K562 (cell line): ENCODE results near the gene CMBL. TPM values are rescaled to one million over a fixed set of nuclear protein-coding genes. Genes with fewer than 3 reads are reported as not detected.

Experiments
- CBX3 ChIP-seq, 2 experiments: IDR thresholded peaks; 1 replicate in 1 of 2; 2 replicates in 1 of 2; pipeline ENCODE4 v1.6.1; 2012; ENCODE audit warnings: inconsistent platforms in 2 of 2, low read length in 2 of 2, borderline replicate concordance in 1 of 2, control low read depth in 1 of 2
- DPF2 ChIP-seq: fragments of 450-650 bp; IDR thresholded peaks from 2 replicates; pipeline ENCODE4 v1.6.1; 2016
- HDGF ChIP-seq: fragments of 450-650 bp; IDR thresholded peaks from 2 replicates; pipeline ENCODE4 v1.6.1; 2016
- HMBOX1 ChIP-seq: sonication (generic); IDR thresholded peaks from 2 replicates; pipeline ENCODE4 v1.6.1; 2016
- JUND ChIP-seq, 2 experiments: IDR thresholded peaks; 2 replicates in 1 of 2; 3 replicates in 1 of 2; pipeline ENCODE4 v1.6.1; 2011; ENCODE audit warnings: borderline replicate concordance in 2 of 2, low read depth in 2 of 2, low read length in 2 of 2, improper control_type of control experiment in 1 of 2, missing biosample characterization in 1 of 2, missing genetic modification characterization in 1 of 2, missing genetic modification reagents in 1 of 2
- KDM1A ChIP-seq, 2 experiments: fragments of 450-650 bp; IDR thresholded peaks; 2 replicates each; pipeline ENCODE4 v1.6.1; 2016; ENCODE audit warnings: mild to moderate bottlenecking in 2 of 2
- MTA2 ChIP-seq: fragments of 450-650 bp; IDR thresholded peaks from 2 replicates; pipeline ENCODE4 v1.6.1; 2016; ENCODE audit warnings: low read depth
- NR2C1 ChIP-seq, 2 experiments: fragments of 450-650 bp; IDR thresholded peaks; 2 replicates each; pipeline ENCODE4 v1.6.1; 2017; ENCODE audit warnings: mild to moderate bottlenecking in 2 of 2, antibody characterized with exemption in 1 of 2, inconsistent platforms in 1 of 2, missing compliant biosample characterization in 1 of 2, missing genetic modification characterization in 1 of 2
- PRDM10 ChIP-seq: fragments of 450-650 bp; IDR thresholded peaks from 2 replicates; pipeline ENCODE4 v1.6.1; 2018; ENCODE audit not compliant: partially characterized antibody
- TBP ChIP-seq: optimal IDR thresholded peaks from 2 replicates; pipeline ENCODE3; 2011; ENCODE audit warnings: low read depth, low read length, improper control_type of control experiment
- polyA plus RNA-seq, 8 experiments: library from polyadenylated mRNA; depleted of rRNA in 4 of 8; stranded (reverse) in 5 of 8; unstranded in 3 of 8; fragments of >200 nt; fragmentation: Nextera tagmentation in 2 of 8; fragmentation: Illumina TruSeq in 1 of 8; extraction: Ambion mirVana in 2 of 8; extraction: Trizol in 1 of 8; gene quantifications; 2 replicates each; pipeline versions ENCODE4 v1.2.1 to v1.2.3, GENCODE V29; 2011 to 2014; ENCODE audit warnings: inconsistent platforms in 1 of 8, missing spikeins in 1 of 8
- total RNA-seq, 7 experiments: library from RNA; depleted of rRNA in 6 of 7; stranded (reverse); fragments of >200 nt in 6 of 7; fragmentation: Illumina TruSeq in 2 of 7; extraction: Trizol in 2 of 7; gene quantifications; 2 replicates each; pipeline versions ENCODE4 v1.2.1 to v1.2.3, GENCODE V29; 2011 to 2021; ENCODE audit warnings: low replicate concordance in 1 of 7
- TF ChIP-seq, protein P1 (sequence below), 2 experiments: fragments of 450-650 bp in 1 of 2; sonication (generic) in 1 of 2; formaldehyde crosslinking in 1 of 2; IDR thresholded peaks; 2 replicates each; pipeline versions ENCODE4 v1.7.1 to v1.9.0; 2016 to 2022; ENCODE audit warnings: inconsistent platforms in 1 of 2, mild to moderate bottlenecking in 1 of 2, missing genetic modification reagents in 1 of 2

The CMBL gene
- total and polyA plus RNA-seq, 9 of the 15 experiments (the other 6 are each of a cell fraction or from before 2014, with no cell fraction given): 22.6 to 192 (median 71.1) TPM

DNA sequence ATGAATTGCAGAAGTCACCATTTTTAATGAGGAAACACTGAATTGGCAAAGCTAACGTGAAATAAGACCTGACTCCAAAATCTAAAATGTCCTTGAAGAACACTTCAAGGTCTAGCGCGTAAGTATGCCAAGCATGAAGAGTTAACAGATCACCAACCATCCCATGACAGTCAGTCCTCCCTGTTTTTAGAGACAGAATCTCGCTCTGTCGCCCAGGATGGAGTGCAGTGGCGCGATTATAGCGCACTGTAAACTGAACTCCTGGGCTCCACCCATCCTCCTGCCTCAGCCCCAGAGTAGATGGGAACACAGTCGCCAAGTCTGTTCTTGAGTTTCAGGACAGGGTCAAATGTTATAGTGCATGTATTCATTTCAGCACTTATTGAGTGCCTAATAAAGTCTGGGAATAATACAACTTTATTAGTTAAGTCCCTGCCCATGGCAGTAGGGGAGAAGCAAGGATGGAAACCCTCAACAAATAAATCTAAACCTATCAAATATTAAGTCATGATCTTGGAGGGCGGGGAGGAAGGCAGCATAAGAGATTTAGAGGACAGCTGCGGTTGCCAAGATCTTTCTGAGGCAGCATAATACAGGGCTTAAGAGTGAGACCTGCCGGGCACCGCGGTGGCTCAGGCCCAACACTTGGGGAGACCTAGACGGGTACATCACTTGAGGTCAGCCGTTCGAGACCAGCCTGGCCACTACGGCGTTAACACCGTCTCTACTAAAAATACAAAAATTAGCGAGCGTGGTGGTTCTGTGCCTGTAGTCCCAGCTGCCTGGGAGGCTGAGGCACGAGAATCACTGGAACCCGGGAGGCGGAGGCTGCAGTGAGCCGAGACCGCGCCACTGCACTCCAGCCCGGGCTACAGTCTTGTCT, 59.1 kb downstream of the CMBL start (continued):
- TF ChIP-seq NR2C1 (IDR thresholded peaks at IDR 0.05) (no peak), NR2C1 (tag; IDR thresholded peaks at IDR 0.05) (peak; percentile 27; the same call in 1 of the 2 replicates), HMBOX1 (peak; percentile 58; the same call in 1 of the 2 replicates), KDM1A (IDR thresholded peaks at IDR 0.05) (peak in 1 of 2 experiments; percentile 23; a peak in 1 of 4 replicates), JUND (IDR thresholded peaks at IDR 0.05; ENCODE audit: borderline replicate concordance, low read depth, low read length) (0 out of 2 replicates have a peak, but pooled peaks have one; percentile 17), JUND (tag; IDR thresholded peaks at IDR 0.05; ENCODE audit: borderline replicate concordance, low read depth, low read length) (no peak), MTA2 (no peak), HDGF (no peak), DPF2 (peak; percentile 55; the same call in 1 of the 2 replicates), CBX3 (IDR thresholded peaks at IDR 0.05; ENCODE audit: borderline replicate concordance in 1 of 2, low read length in 2 of 2) (peak in 1 of 2 experiments; percentile 62; a peak in 1 of 3 replicates), PRDM10 (peak; percentile 65), TBP (peak; percentile 6)
- TF ChIP-seq, protein P1, sequence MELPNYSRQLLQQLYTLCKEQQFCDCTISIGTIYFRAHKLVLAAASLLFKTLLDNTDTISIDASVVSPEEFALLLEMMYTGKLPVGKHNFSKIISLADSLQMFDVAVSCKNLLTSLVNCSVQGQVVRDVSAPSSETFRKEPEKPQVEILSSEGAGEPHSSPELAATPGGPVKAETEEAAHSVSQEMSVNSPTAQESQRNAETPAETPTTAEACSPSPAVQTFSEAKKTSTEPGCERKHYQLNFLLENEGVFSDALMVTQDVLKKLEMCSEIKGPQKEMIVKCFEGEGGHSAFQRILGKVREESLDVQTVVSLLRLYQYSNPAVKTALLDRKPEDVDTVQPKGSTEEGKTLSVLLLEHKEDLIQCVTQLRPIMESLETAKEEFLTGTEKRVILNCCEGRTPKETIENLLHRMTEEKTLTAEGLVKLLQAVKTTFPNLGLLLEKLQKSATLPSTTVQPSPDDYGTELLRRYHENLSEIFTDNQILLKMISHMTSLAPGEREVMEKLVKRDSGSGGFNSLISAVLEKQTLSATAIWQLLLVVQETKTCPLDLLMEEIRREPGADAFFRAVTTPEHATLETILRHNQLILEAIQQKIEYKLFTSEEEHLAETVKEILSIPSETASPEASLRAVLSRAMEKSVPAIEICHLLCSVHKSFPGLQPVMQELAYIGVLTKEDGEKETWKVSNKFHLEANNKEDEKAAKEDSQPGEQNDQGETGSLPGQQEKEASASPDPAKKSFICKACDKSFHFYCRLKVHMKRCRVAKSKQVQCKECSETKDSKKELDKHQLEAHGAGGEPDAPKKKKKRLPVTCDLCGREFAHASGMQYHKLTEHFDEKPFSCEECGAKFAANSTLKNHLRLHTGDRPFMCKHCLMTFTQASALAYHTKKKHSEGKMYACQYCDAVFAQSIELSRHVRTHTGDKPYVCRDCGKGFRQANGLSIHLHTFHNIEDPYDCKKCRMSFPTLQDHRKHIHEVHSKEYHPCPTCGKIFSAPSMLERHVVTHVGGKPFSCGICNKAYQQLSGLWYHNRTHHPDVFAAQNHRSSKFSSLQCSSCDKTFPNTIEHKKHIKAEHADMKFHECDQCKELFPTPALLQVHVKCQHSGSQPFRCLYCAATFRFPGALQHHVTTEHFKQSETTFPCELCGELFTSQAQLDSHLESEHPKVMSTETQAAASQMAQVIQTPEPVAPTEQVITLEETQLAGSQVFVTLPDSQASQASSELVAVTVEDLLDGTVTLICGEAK (IDR thresholded peaks at IDR 0.05): peak; percentile 77
- TF ChIP-seq, protein P1 (CRISPR knock-in tag; IDR thresholded peaks at IDR 0.05): no peak
